Tibial artery (tissue), 4 donors: ENCODE results near the gene MRPS18B.
"Not testable (repeated sequence)": the region's sequence is repeated elsewhere in the genome, so short reads cannot be mapped to it uniquely, and the experiment has no call there.

Experiments used
- DNase-seq, 2 donors: peaks; one replicate each; pipeline ENCODE4 v3.0.0-alpha.2; 2019
- H3K27ac ChIP-seq, 2 donors: fragments of 200-600 bp; sonication (generic) in 1 of 2; 1 replicate in 1 of 2; 2 replicates in 1 of 2; pipeline ENCODE4 v1.5.1; 2018 to 2019; ENCODE audit warnings: mild to moderate bottlenecking in 1 of 2
- H3K27me3 ChIP-seq, 2 donors: fragments of 200-600 bp; sonication (generic) in 1 of 2; one replicate each; pipeline versions ENCODE4 v1.5.1 to v1.6.0; 2016 to 2019
- H3K36me3 ChIP-seq, 3 donors: fragments of 200-600 bp; sonication (generic) in 2 of 3; one replicate each; pipeline ENCODE4 v1.5.1; 2016 to 2019; ENCODE audit warnings: mild to moderate bottlenecking in 2 of 3
- H3K4me1 ChIP-seq, 4 donors: fragments of 200-600 bp; sonication (generic) in 2 of 4; 1 replicate in 3 of 4; 2 replicates in 1 of 4; pipeline ENCODE4 v1.5.1; 2016 to 2019
- H3K4me3 ChIP-seq, 2 donors: fragments of 200-600 bp; sonication (generic) in 1 of 2; 1 replicate in 1 of 2; 2 replicates in 1 of 2; pipeline ENCODE4 v1.5.1; 2018 to 2019; ENCODE audit warnings: mild to moderate bottlenecking in 2 of 2
- H3K9me3 ChIP-seq, 3 donors: fragments of 200-600 bp; sonication (generic) in 1 of 3; one replicate each; pipeline ENCODE4 v1.5.1; 2016 to 2019
- intact Hi-C: fragments of 100-400 bp; cut with DNase I; formaldehyde crosslinking; loops from one replicate; pipeline ENCODE4 v1.15.0; 2023; ENCODE audit warnings: low total_unique reads
- TF ChIP-seq, protein P1 (sequence below), 2 experiments: fragments of 200-600 bp in 1 of 2; fragments of 450-650 bp in 1 of 2; IDR thresholded peaks; one replicate each; pipeline ENCODE4 v1.5.1; 2017 to 2019; ENCODE audit warnings: antibody characterized with exemption in 2 of 2, mild to moderate bottlenecking in 1 of 2, moderate library complexity in 1 of 2

Gene MRPS18B

DNA sequence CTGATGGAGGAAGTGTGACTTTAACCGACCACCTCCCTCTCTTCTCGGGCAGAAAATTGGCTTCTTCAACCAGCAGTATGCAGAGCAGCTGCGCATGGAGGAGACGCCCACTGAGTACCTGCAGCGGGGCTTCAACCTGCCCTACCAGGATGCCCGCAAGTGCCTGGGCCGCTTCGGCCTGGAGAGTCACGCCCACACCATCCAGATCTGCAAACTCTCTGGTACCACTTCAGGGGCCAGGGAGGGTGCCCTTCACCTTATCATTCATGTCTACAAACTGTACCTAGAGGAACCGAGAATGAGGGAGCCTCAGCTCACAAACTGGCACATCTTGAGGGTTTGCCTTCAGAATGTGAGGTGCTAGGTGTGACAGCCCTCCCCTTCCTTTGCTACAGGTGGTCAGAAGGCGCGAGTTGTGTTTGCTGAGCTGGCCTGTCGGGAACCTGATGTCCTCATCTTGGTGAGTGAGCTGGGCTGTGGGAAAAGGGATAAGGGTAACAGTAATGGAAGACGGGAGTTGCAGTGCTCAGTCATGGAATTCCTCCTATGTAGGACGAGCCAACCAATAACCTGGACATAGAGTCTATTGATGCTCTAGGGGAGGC lies 27.8 kb upstream of the MRPS18B start:
- H3K27ac ChIP-seq, result no peak overlapping the region
- H3K4me3 ChIP-seq, result no peak overlapping the region
- peaks cover 0 to 6% (median 0%) of the 10 kb centered on the region in 4 donors for H3K4me1 ChIP-seq
- intact Hi-C loops, result no loop called here
- TF ChIP-seq, protein P1, sequence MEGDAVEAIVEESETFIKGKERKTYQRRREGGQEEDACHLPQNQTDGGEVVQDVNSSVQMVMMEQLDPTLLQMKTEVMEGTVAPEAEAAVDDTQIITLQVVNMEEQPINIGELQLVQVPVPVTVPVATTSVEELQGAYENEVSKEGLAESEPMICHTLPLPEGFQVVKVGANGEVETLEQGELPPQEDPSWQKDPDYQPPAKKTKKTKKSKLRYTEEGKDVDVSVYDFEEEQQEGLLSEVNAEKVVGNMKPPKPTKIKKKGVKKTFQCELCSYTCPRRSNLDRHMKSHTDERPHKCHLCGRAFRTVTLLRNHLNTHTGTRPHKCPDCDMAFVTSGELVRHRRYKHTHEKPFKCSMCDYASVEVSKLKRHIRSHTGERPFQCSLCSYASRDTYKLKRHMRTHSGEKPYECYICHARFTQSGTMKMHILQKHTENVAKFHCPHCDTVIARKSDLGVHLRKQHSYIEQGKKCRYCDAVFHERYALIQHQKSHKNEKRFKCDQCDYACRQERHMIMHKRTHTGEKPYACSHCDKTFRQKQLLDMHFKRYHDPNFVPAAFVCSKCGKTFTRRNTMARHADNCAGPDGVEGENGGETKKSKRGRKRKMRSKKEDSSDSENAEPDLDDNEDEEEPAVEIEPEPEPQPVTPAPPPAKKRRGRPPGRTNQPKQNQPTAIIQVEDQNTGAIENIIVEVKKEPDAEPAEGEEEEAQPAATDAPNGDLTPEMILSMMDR (IDR thresholded peaks at IDR 0.05), result no peak
- no peak for DNase-seq
- peaks cover 69 to 100% (median 80%) of the 10 kb centered on the region in 3 donors for H3K36me3 ChIP-seq
- no peaks in the 10 kb centered on the region for H3K9me3 ChIP-seq
- H3K27me3 ChIP-seq, result no peaks in the 10 kb centered on the region

DNA sequence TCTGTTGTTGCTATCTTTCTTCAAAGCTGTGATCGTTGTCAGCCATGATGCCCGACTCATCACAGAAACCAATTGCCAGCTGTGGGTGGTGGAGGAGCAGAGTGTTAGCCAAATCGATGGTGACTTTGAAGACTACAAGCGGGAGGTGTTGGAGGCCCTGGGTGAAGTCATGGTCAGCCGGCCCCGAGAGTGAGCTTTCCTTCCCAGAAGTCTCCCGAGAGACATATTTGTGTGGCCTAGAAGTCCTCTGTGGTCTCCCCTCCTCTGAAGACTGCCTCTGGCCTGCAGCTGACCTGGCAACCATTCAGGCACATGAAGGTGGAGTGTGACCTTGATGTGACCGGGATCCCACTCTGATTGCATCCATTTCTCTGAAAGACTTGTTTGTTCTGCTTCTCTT lies 27.1 kb upstream of the MRPS18B start:
- DNase-seq, result no peak
- peaks cover 63 to 96% (median 73%) of the 10 kb centered on the region in 3 donors for H3K36me3 ChIP-seq
- no peaks in the 10 kb centered on the region for H3K9me3 ChIP-seq
- intact Hi-C loops, result no loop called here
- no peaks in the 10 kb centered on the region for H3K27me3 ChIP-seq
- H3K4me1 ChIP-seq, result peaks cover 0 to 6% (median 0%) of the 10 kb centered on the region in 4 donors
- TF ChIP-seq, protein P1 (IDR thresholded peaks at IDR 0.05), result no peak
- no peak overlapping the region for H3K4me3 ChIP-seq
- no peak overlapping the region for H3K27ac ChIP-seq

DNA sequence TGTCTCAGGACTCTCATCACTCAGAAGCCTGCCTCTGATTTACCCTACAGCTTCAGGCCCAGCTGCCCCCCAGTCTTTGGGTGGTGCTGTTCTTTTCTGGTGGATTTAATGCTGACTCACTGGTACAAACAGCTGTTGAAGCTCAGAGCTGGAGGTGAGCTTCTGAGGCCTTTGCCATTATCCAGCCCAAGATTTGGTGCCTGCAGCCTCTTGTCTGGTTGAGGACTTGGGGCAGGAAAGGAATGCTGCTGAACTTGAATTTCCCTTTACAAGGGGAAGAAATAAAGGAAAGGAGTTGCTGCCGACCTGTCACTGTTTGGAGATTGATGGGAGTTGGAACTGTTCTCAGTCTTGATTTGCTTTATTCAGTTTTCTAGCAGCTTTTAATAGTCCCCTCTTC lies 26.6 kb upstream of the MRPS18B start:
- Histone ChIP-seq H3K4me3 (no peak overlapping the region), H3K9me3 (no peaks in the 10 kb centered on the region), H3K4me1 (peaks cover 0 to 6% (median 0%) of the 10 kb centered on the region in 4 donors), H3K27me3 (no peaks in the 10 kb centered on the region), H3K27ac (no peak overlapping the region), H3K36me3 (peaks cover 58 to 91% (median 68%) of the 10 kb centered on the region in 3 donors)
- intact Hi-C loops, result no loop called here
- no peak for DNase-seq
- TF ChIP-seq, protein P1 (IDR thresholded peaks at IDR 0.05), result no peak

- intact Hi-C loops, result no loop called here
- no peak overlapping the region for H3K27ac ChIP-seq
- no peaks in the 10 kb centered on the region for H3K9me3 ChIP-seq
- no peak for DNase-seq
- peaks cover 45 to 78% (median 56%) of the 10 kb centered on the region in 3 donors for H3K36me3 ChIP-seq
- H3K4me3 ChIP-seq, result no peak overlapping the region
- H3K27me3 ChIP-seq, result no peaks in the 10 kb centered on the region
- peaks cover 0 to 6% (median 0%) of the 10 kb centered on the region in 4 donors for H3K4me1 ChIP-seq
- TF ChIP-seq, protein P1 (IDR thresholded peaks at IDR 0.05), result no peak
Observed at GRCh38 chr6:30592287-30592686, 25.4 kb upstream of the MRPS18B start.

DNA sequence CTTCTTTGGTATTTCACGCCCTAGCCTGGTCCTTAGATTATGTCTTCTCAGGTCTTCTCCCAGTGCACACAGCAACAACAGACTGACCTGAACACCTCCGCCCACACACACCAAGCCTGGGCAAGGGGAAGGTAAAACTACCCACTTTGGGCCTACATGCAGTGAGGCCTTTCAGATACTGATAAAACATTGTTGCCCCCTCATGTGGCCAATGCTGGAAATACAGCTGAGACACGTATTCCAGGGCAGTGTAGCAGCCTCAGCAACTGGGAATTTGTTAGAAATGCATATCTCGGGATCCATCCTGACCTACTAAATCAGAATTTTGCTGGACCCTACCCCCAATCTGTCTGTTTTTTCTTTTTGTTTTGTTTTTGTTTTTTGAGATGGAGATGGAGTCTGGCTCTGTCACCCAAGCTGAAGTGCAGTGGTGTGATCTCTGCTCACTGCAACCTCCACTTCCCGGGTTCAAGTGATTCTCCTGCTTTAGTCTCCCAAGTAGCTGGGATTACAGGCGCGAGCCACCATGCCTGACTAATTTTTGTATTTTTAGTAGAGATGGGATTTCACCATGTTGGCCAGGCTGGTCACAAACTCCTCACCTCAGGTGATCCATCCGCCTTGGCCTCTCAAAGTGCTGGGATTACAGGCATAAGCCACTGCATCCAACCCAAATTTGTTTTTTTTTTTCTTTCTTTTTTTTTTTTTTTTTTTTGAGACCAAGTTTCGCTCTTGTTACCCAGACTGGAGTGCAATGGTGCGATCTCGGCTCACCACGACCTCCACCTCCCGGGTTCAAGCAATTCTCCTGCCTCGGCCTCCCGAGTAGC lies 20.1 kb upstream of the MRPS18B start:
- intact Hi-C loops, result loop anchor here (5.0 kb wide), 1 partner anchor 50 kb away; no protein-coding TSS in a partner anchor
- not testable (repeated sequence) for H3K27me3 ChIP-seq, H3K9me3 ChIP-seq, H3K4me1 ChIP-seq, H3K4me3 ChIP-seq, H3K27ac ChIP-seq
- H3K36me3 ChIP-seq, result peaks cover 26 to 48% (median 28%) of the 10 kb centered on the region in 3 donors
- peak; percentile 85 to 86 for DNase-seq
- TF ChIP-seq, protein P1 (IDR thresholded peaks at IDR 0.05), result peak; percentile 71 to 79
